DND-41 (cell line): ENCODE data around the gene MTG1.

ENCODE experiments used
- EZH2 ChIP-seq: IDR thresholded peaks from 3 replicates; pipeline ENCODE4 v1.6.1; 2012; ENCODE audit warnings: borderline replicate concordance, low read depth, mild to moderate bottlenecking, moderate library complexity, low read length, inconsistent platforms; ENCODE audit not compliant: severe bottlenecking
- TF ChIP-seq, protein P1 (sequence below): IDR thresholded peaks from 2 replicates; pipeline ENCODE4 v1.5.1; 2012; ENCODE audit warnings: borderline replicate concordance, low read length, moderate library complexity, mild to moderate bottlenecking; ENCODE audit not compliant: poor library complexity, severe bottlenecking; ENCODE audit errors: extremely low read depth

GRCh38 chr10:133400624-133401424 is 6.9 kb downstream of the MTG1 start:
- TF ChIP-seq, protein P1, sequence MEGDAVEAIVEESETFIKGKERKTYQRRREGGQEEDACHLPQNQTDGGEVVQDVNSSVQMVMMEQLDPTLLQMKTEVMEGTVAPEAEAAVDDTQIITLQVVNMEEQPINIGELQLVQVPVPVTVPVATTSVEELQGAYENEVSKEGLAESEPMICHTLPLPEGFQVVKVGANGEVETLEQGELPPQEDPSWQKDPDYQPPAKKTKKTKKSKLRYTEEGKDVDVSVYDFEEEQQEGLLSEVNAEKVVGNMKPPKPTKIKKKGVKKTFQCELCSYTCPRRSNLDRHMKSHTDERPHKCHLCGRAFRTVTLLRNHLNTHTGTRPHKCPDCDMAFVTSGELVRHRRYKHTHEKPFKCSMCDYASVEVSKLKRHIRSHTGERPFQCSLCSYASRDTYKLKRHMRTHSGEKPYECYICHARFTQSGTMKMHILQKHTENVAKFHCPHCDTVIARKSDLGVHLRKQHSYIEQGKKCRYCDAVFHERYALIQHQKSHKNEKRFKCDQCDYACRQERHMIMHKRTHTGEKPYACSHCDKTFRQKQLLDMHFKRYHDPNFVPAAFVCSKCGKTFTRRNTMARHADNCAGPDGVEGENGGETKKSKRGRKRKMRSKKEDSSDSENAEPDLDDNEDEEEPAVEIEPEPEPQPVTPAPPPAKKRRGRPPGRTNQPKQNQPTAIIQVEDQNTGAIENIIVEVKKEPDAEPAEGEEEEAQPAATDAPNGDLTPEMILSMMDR = no peak
- TF ChIP-seq EZH2 = no peak
